LNCaP clone FGC (cell line): ENCODE measurements around the gene MTMR6.

Source experiments
- DNase-seq: peaks from one replicate; pipeline ENCODE4 v3.0.0-alpha.2; 2011; ENCODE audit warnings: low read depth
- H3K4me3 ChIP-seq: 2 replicates; pipeline ENCODE4 v1.5.1; 2011; ENCODE audit warnings: mild to moderate bottlenecking, low read depth, low read length, control low read depth
- TF ChIP-seq, protein P1 (sequence below): IDR thresholded peaks from 2 replicates; pipeline ENCODE4 v1.5.1; 2012; ENCODE audit warnings: mild to moderate bottlenecking; ENCODE audit not compliant: control insufficient read depth, insufficient read depth; ENCODE audit errors: extremely low read depth

Gene MTMR6

DNA sequence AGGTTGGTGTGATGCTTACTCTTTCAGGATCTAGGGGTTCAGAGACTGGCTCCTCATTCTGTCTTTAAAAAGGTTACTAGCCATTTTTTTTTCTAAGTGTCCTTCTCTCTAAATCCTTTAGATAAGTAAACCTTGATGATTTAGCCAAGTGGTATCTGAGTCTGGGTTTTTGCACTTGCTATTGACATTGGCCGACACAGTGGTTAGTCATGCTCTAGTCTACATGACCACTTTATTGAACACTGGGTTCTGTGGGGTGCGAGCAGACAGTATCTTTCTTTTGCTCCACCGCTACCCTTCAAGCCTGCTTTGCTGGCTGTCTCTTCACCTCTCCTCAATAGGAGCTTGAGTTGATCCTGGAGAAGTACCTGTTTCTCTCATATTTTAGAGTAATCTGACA is 7.9 kb upstream of the MTMR6 start:
- no peak overlapping the region for H3K4me3 ChIP-seq
- TF ChIP-seq, protein P1, sequence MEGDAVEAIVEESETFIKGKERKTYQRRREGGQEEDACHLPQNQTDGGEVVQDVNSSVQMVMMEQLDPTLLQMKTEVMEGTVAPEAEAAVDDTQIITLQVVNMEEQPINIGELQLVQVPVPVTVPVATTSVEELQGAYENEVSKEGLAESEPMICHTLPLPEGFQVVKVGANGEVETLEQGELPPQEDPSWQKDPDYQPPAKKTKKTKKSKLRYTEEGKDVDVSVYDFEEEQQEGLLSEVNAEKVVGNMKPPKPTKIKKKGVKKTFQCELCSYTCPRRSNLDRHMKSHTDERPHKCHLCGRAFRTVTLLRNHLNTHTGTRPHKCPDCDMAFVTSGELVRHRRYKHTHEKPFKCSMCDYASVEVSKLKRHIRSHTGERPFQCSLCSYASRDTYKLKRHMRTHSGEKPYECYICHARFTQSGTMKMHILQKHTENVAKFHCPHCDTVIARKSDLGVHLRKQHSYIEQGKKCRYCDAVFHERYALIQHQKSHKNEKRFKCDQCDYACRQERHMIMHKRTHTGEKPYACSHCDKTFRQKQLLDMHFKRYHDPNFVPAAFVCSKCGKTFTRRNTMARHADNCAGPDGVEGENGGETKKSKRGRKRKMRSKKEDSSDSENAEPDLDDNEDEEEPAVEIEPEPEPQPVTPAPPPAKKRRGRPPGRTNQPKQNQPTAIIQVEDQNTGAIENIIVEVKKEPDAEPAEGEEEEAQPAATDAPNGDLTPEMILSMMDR: no peak
- DNase-seq: no peak

DNA sequence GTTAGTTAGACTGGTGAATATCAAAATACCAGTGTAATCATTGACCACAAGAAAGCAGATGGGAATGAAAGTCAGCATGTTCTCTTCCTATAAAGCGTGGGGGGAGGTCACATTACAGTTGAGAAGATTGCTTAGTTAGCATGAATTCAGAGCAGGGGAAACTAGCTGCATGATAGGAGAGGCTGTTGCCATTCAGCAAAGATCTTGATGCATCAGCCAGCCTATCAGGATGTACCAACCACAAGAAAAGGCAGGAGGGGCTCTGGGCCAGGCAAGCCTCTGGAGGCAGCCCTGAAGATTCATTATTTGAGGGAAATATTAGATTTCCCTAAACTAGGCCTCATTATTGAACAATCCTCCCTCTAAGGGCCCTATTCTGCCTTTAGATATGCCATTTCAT is 5.0 kb upstream of the MTMR6 start:
- no peak for DNase-seq
- H3K4me3 ChIP-seq: no peak overlapping the region
- TF ChIP-seq, protein P1: no peak

DNA sequence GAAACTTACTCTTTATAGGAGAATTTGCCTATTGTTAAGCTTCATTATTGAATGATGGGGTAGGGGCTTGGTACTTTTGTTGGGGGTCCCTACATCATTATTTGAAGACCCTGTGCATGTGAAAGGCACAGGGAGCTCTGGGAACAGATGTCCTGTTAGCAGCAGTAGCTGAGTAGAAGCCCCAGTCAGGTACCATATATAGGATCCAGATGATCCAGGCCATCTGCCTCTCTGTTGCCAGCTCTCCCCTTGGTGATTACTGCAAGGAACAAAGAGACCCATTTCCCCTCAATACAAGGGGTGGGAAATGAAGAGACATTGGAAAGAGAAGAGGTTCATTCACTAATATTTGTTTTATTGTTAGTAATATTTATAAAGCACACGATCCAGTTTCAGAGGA is 4.4 kb upstream of the MTMR6 start:
- TF ChIP-seq, protein P1: no peak
- no peak for DNase-seq
- H3K4me3 ChIP-seq: no peak overlapping the region

DNA sequence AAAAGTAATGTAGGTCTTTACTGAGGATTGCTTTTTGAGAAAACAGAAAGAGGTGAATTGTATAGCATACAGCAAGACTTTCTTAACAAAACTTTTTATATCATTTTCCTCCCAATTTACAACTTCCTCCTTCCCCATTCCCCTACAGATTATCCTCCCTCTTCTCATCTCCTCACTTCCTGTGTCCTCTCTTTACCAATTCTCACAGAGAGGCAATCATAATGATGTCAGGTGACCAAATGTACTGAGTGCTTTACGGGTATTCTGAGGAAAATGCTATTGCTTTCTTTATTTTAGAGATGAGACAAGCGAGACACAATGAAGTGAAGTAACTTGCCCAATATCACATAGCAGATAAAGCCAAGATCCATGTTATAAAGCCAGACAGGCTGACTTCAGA is 1.7 kb upstream of the MTMR6 start:
- no peak overlapping the region for H3K4me3 ChIP-seq
- DNase-seq: no peak
- TF ChIP-seq, protein P1: no peak

DNA sequence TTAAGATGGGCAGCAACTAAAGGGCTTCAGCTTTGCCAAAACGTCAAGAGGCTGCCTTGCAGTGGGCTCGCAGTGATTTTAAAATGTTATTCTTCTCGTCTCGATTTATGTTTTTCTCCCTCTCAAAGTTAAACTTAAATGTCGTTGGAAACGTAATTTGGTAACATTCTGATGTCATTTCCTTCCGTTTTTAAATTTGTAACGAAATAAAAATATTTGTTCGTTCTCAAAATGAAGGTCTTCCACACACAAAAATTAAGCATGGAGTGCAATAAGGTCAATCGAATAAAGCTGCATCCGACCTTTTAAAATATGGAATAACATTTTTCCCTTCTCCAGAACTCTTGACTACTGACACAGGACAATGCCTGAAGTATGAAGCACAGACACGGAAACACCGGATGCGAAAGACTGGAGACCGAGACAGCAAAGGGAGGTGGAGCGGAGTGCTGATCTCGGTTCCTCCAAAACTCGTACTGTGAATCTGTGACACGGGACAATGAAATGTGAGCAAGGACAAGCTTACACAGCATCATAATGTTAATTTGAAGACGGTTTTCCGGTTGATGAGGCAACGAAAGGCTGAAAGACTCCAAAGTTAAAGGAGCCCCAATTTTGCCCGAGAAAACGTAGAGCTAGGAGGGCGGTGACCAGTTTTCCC is 850 bp downstream of the MTMR6 start:
- TF ChIP-seq, protein P1: no peak
- no peak for DNase-seq
- H3K4me3 ChIP-seq: peak overlapping the region; percentile 86

DNA sequence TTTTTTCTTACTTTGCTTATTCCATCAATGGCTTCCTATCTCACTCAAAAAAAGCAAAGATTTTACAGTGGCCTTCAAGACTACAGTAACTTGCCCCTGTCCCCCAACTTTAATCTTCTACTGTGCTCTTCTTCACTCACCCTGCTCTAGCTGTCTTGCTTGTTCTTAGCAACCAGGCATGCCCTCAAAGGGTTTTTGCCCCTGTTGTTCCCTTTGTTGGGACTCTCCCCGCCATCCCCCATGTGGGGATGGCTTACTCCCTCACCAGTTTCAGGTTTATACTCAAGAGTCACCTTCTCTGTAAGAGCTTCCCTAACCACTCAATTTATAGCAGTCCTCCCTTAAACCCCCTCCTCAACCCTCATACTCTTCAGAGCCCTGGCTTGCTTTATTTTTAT is 5.4 kb downstream of the MTMR6 start:
- H3K4me3 ChIP-seq: no peak overlapping the region
- TF ChIP-seq, protein P1: no peak
- DNase-seq: no peak
